IMR-90 (cell line): ENCODE results near the gene COL15A1. TPM values are rescaled to one million over a fixed set of nuclear protein-coding genes. Genes with fewer than 3 reads are reported as not detected.

ENCODE experiments used
- ATAC-seq: fragments of 200-7000 bp; cut with Tn5 transposase; 2 replicates; pipeline ENCODE4 v1.9.1; 2020; ENCODE audit warnings: low read depth, mild to moderate bottlenecking, moderate library complexity
- BruUV-seq: library from RNA; stranded (reverse); fragments of 400-500 nt; replicated peaks from 2 replicates; lab custom pipeline; 2021; lab: Mats Ljungman, UMichigan
- CTCF ChIA-PET: fragments of 300-600 bp; formaldehyde crosslinking; extraction: SDS; loops from one replicate; lab custom pipeline; 2021; ENCODE audit warnings: antibody characterized with exemption; lab: Yijun Ruan, JAX
- POLR2A ChIA-PET: fragments of 300-600 bp; sonication (Branson Sonifier 250); formaldehyde crosslinking; loops from one replicate; lab custom pipeline; 2022; ENCODE audit warnings: antibody characterized with exemption; ENCODE audit not compliant: unreplicated experiment; lab: Charles Lee
- DNase-seq: peaks from one replicate; pipeline ENCODE4 v3.0.0; 2013
- H2AFZ ChIP-seq: replicated peaks from 2 replicates; pipeline ENCODE3; 2013; ENCODE audit warnings: low read length, mild to moderate bottlenecking; ENCODE audit not compliant: poor library complexity
- H2AK5ac ChIP-seq: 2 replicates; pipeline ENCODE4 v1.6.1; 2013; ENCODE audit warnings: low read depth, low read length, inconsistent platforms
- H2AK9ac ChIP-seq: replicated peaks from 2 replicates; pipeline ENCODE3; 2013; ENCODE audit warnings: mild to moderate bottlenecking, low read depth, low read length, moderate library complexity; ENCODE audit not compliant: poor library complexity
- H2BK120ac ChIP-seq: 2 replicates; pipeline ENCODE4 v1.6.1; 2013; ENCODE audit warnings: low read depth, low read length, inconsistent platforms
- H2BK15ac ChIP-seq: 3 replicates; pipeline ENCODE4 v1.6.1; 2013; ENCODE audit warnings: low read depth, low read length, inconsistent platforms
- H2BK20ac ChIP-seq: 2 replicates; pipeline ENCODE4 v1.6.1; 2013; ENCODE audit warnings: low read depth, mild to moderate bottlenecking, inconsistent platforms, low read length, moderate library complexity
- H2BK5ac ChIP-seq: 2 replicates; pipeline ENCODE4 v1.6.1; 2013; ENCODE audit warnings: mild to moderate bottlenecking, low read depth, low read length, inconsistent platforms; ENCODE audit not compliant: poor library complexity, severe bottlenecking
- H3K14ac ChIP-seq: replicated peaks from 2 replicates; pipeline ENCODE4 v1.6.1; 2013; ENCODE audit warnings: low read depth, low read length, inconsistent platforms
- H3K18ac ChIP-seq: 2 replicates; pipeline ENCODE4 v1.6.1; 2013; ENCODE audit warnings: low read depth, low read length, control low read depth
- H3K23ac ChIP-seq: 2 replicates; pipeline ENCODE4 v1.6.1; 2013; ENCODE audit warnings: low read depth, low read length, inconsistent platforms
- H3K27ac ChIP-seq: 2 replicates; pipeline ENCODE4 v1.5.1; 2013; ENCODE audit warnings: mild to moderate bottlenecking, control low read depth, low read length; ENCODE audit not compliant: insufficient read depth
- H3K27me3 ChIP-seq: 2 replicates; pipeline ENCODE4 v1.6.1; 2013; ENCODE audit warnings: low read length; ENCODE audit not compliant: control insufficient read depth, insufficient read depth
- H3K36me3 ChIP-seq: 2 replicates; pipeline ENCODE4 v1.6.1; 2013; ENCODE audit warnings: low read length, mixed read lengths; ENCODE audit not compliant: control insufficient read depth, insufficient read depth
- H3K4ac ChIP-seq: 2 replicates; pipeline ENCODE4 v1.6.1; 2013; ENCODE audit warnings: low read depth, low read length, inconsistent platforms
- H3K4me1 ChIP-seq: 2 replicates; pipeline ENCODE4 v1.6.1; 2013; ENCODE audit warnings: low read length, mixed read lengths; ENCODE audit not compliant: control insufficient read depth, insufficient read depth
- H3K4me2 ChIP-seq: 2 replicates; pipeline ENCODE4 v1.6.1; 2013; ENCODE audit warnings: low read depth, mild to moderate bottlenecking, control low read depth, low read length, moderate library complexity
- H3K4me3 ChIP-seq: 2 replicates; pipeline ENCODE4 v1.5.1; 2013; ENCODE audit warnings: low read depth, mild to moderate bottlenecking, control low read depth, low read length, moderate library complexity; ENCODE audit not compliant: insufficient read depth
- H3K56ac ChIP-seq: 2 replicates; pipeline ENCODE4 v1.6.1; 2013; ENCODE audit warnings: low read length, inconsistent platforms; ENCODE audit not compliant: insufficient read depth; ENCODE audit errors: extremely low read depth
- H3K79me1 ChIP-seq, 2 experiments: 2 replicates each; pipeline ENCODE4 v1.6.1; 2013; ENCODE audit warnings: low read length in 2 of 2, inconsistent platforms in 1 of 2, low read depth in 1 of 2
- H3K9ac ChIP-seq: 2 replicates; pipeline ENCODE4 v1.6.1; 2013; ENCODE audit warnings: low read depth, low read length, control low read depth
- H3K9me1 ChIP-seq: 2 replicates; pipeline ENCODE4 v1.6.1; 2013; ENCODE audit warnings: low read length, inconsistent platforms; ENCODE audit not compliant: insufficient read depth
- H3K9me3 ChIP-seq: 2 replicates; pipeline ENCODE4 v1.6.1; 2013; ENCODE audit warnings: low read length; ENCODE audit not compliant: control insufficient read depth, insufficient read depth
- H4K20me1 ChIP-seq: 2 replicates; pipeline ENCODE4 v1.6.1; 2013; ENCODE audit warnings: low read length, inconsistent platforms; ENCODE audit not compliant: insufficient read depth
- H4K5ac ChIP-seq: 2 replicates; pipeline ENCODE4 v1.6.1; 2013; ENCODE audit warnings: mild to moderate bottlenecking, low read depth, low read length, control low read depth
- H4K8ac ChIP-seq, 2 experiments: 2 replicates each; pipeline ENCODE4 v1.6.1; 2013; ENCODE audit warnings: low read depth in 2 of 2, low read length in 2 of 2, control low read depth in 1 of 2, inconsistent platforms in 1 of 2
- H4K91ac ChIP-seq: 2 replicates; pipeline ENCODE4 v1.6.1; 2013; ENCODE audit warnings: low read depth, low read length, inconsistent platforms; ENCODE audit not compliant: insufficient read depth
- MAFK ChIP-seq: IDR thresholded peaks from 2 replicates; pipeline ENCODE4 v1.6.1; 2012; ENCODE audit warnings: low read depth, low read length, improper control_type of control experiment
- MAZ ChIP-seq: IDR thresholded peaks from 2 replicates; pipeline ENCODE4 v1.6.1; 2012; ENCODE audit warnings: low read depth, mild to moderate bottlenecking, low read length, improper control_type of control experiment, moderate library complexity, borderline replicate concordance
- MXI1 ChIP-seq: IDR thresholded peaks from 2 replicates; pipeline ENCODE4 v1.6.1; 2012; ENCODE audit warnings: low read depth, mild to moderate bottlenecking, low read length, moderate library complexity, borderline replicate concordance
- POLR2A ChIP-seq: IDR thresholded peaks from 2 replicates; pipeline ENCODE4 v1.6.1; 2012; ENCODE audit warnings: mild to moderate bottlenecking, low read depth, low read length
- RAD21 ChIP-seq: IDR thresholded peaks from 2 replicates; pipeline ENCODE4 v1.6.1; 2012; ENCODE audit warnings: low read length, improper control_type of control experiment
- SMC3 ChIP-seq: fragments of 150-350 bp; IDR thresholded peaks from 2 replicates; pipeline ENCODE4 v1.6.1; 2016; ENCODE audit warnings: low read depth, mild to moderate bottlenecking, antibody characterized with exemption, low read length, moderate library complexity
- WGBS, 2 experiments: methylation state at CpG; one replicate each; pipeline versions ENCODE4 v1.1.5 to v1.1.7; 2013; ENCODE audit warnings: missing lambda C conversion rate in 2 of 2; ENCODE audit not compliant: insufficient read length in 1 of 2; ENCODE audit errors: extremely low coverage in 2 of 2; 5-methylcytosine and 5-hydroxymethylcytosine counted together
- dilution Hi-C: fragments of 300-500 bp; cut with HindIII; formaldehyde crosslinking; loops from one replicate; pipeline ENCODE4 v1.14.3; 2018; ENCODE audit warnings: low sequenced_read_pairs; ENCODE audit not compliant: unreplicated experiment
- in situ Hi-C: fragments of 300-500 bp; cut with MboI; formaldehyde crosslinking; loops from 3 replicates; pipeline ENCODE4 v1.14.3; 2019; ENCODE audit warnings: low sequenced_read_pairs, inconsistent platforms, mixed read lengths
- intact Hi-C: fragments of 100-400 bp; cut with micrococcal nuclease; formaldehyde crosslinking; loops from 2 replicates; pipeline ENCODE4 v1.10.0; 2022
- polyA plus RNA-seq, 3 experiments: library from polyadenylated mRNA; depleted of rRNA; stranded (reverse); fragments of >200 nt; gene quantifications; 2 replicates each; pipeline ENCODE4 v1.2.3, GENCODE V29; 2012; ENCODE audit warnings: low replicate concordance in 1 of 3
- total RNA-seq: library from RNA; depleted of rRNA; stranded (reverse); fragments of >200 nt; gene quantifications from 2 replicates; pipeline ENCODE4 v1.2.3, GENCODE V29; 2012

The COL15A1 gene
- total and polyA plus RNA-seq, 2 of the 4 experiments (the other 2 are of a cell fraction): 2.2 to 3.7 TPM

DNA sequence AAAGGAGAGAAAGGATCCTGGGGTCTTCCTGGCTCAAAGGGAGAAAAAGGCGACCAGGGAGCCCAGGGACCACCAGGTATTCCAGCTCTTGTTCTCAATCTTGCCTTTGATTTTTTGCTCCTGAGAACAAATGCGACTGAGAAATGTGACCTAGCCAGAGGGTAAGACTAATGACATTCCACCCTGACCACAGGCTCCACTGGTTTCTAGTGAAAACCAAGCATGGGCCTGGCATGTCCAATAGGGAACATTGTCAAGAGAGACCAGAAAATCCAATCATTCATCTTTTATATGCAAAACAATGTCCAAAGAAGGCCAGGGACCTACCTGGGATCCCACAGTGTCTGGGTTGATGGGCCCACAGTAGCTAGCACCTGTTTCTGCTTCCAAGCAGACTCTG, 110.9 kb downstream of the COL15A1 start:
- H2BK120ac ChIP-seq: no peak overlapping the region
- 0 out of 2 replicates have a peak overlapping the region, but pooled peaks have one; percentile 8 for H4K91ac ChIP-seq
- peaks cover 26% of the 10 kb centered on the region for H3K4me1 ChIP-seq
- WGBS, 2 experiments: 80% methylated on average over 1 of the region's 2 CpGs; no CpG with 5 or more reads in 1 of the 2 experiments
- no peak overlapping the region for H4K8ac ChIP-seq
- H3K4me3 ChIP-seq: no peak overlapping the region
- TF ChIP-seq MAZ (no peak), MAFK (no peak), RAD21 (no peak), MXI1 (no peak), POLR2A (no peak), SMC3 (no peak)
- peak overlapping the region; percentile 38; the same call in 1 of the 2 replicates for H2BK20ac ChIP-seq
- dilution Hi-C loops (no loop called here), intact Hi-C loops (no loop called here), in situ Hi-C loops (no loop called here)
- no peak overlapping the region for H3K23ac ChIP-seq
- no peak overlapping the region for H3K14ac ChIP-seq
- peaks cover 36% of the 10 kb centered on the region for H3K9me1 ChIP-seq
- no TSS peak for BruUV-seq
- DNase-seq: no peak
- no peaks in the 10 kb centered on the region for H3K27me3 ChIP-seq
- H4K20me1 ChIP-seq: no peaks in the 10 kb centered on the region
- no peak for ATAC-seq
- no peaks in the 10 kb centered on the region for H3K9me3 ChIP-seq
- no peak overlapping the region for H3K27ac ChIP-seq
- CTCF ChIA-PET: no interaction called here
- H2AFZ ChIP-seq: no peak overlapping the region
- peaks cover 57% of the 10 kb centered on the region; the same call in 1 of the 2 replicates for H3K36me3 ChIP-seq
- H3K4ac ChIP-seq: no peak overlapping the region
- H3K4me2 ChIP-seq: no peak overlapping the region
- no peak overlapping the region for H3K18ac ChIP-seq
- no peaks in the 10 kb centered on the region for H3K79me1 ChIP-seq
- H4K5ac ChIP-seq: no peak overlapping the region
- no peak overlapping the region for H2BK5ac ChIP-seq
- no peak overlapping the region for H3K56ac ChIP-seq
- H3K9ac ChIP-seq: no peak overlapping the region
- peak overlapping the region; percentile 75; the same call in 2 of the 3 replicates for H2BK15ac ChIP-seq
- POLR2A ChIA-PET: no interaction called here
- no peak overlapping the region for H2AK5ac ChIP-seq
- no peak overlapping the region for H2AK9ac ChIP-seq
